Skin of body (tissue), 2 donors: Measurements from ENCODE around the gene ABCC9. TPM values are rescaled to one million over a fixed set of nuclear protein-coding genes. Genes with fewer than 3 reads are reported as not detected.
"Not testable (repeated sequence)": the region's sequence is repeated elsewhere in the genome, so short reads cannot be mapped to it uniquely, and the experiment has no call there.

Source experiments
- DNase-seq: peaks from one replicate; lab custom pipeline; 2025; lab: John Stamatoyannopoulos, UW
- total RNA-seq: library from RNA; depleted of rRNA; stranded (reverse); fragments of >200 nt; gene quantifications from one replicate; pipeline ENCODE4 v1.2.3, GENCODE V29; 2014

ABCC9 gene
- total RNA-seq, 1 donor from 2014 or later, result 46.3 TPM

GRCh38 chr12:21934173-21934572 lies 7.1 kb downstream of the ABCC9 start:
- DNase-seq, result no peak

GRCh38 chr12:21933656-21934055 lies 7.6 kb downstream of the ABCC9 start:
- DNase-seq, result no peak

DNA sequence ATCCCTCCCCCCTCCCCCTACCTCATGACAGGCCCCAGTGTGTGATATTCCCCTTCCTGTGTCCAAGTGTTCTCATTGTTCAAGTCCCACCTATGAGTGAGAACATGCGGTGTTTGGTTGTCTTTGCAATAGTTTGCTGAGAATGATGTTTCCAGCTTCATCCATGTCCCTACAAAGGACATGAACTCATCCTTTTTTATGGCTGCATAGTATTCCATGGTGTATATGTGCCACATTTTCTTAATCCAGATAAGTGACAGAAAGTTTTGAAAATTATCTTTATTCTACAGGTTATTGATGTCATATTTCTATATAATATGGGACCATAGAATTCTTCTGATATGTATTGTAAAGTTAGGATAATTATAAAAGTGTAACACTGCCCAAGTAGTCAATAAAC lies 11.3 kb downstream of the ABCC9 start:
- not testable (repeated sequence) for DNase-seq

DNA sequence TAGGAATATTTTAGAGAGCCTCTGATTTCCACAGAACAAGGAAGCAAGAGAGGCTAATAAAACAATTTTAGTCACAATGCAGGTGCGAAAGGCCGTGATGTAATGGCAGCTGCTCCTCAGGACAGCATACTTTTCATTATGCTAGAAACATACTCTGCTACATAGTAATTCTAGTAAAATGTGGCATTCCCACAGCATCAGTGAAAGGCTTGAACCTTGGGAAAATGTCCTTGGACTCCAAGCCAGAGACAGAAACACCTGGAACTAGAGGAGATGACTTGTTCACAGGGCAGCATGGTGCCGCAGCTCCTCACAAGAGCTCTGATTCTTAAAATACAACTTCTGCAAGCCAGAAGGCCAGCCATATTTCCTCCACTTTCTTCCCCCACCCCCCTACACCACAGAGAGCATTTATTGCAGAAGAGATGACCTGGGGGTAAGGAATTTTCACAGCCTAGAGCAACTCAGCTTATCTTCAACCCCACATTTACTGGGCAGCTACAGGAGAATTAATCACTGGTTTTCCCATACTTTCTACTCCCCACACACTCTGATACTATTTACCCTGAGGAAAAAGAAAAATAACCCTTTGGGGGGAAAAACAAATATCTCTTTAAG lies 15.8 kb downstream of the ABCC9 start:
- DNase-seq, result no peak

GRCh38 chr12:21921436-21921835 lies 19.8 kb downstream of the ABCC9 start:
- no peak for DNase-seq

GRCh38 chr12:21918456-21918855 lies 22.8 kb downstream of the ABCC9 start:
- no peak for DNase-seq

DNA sequence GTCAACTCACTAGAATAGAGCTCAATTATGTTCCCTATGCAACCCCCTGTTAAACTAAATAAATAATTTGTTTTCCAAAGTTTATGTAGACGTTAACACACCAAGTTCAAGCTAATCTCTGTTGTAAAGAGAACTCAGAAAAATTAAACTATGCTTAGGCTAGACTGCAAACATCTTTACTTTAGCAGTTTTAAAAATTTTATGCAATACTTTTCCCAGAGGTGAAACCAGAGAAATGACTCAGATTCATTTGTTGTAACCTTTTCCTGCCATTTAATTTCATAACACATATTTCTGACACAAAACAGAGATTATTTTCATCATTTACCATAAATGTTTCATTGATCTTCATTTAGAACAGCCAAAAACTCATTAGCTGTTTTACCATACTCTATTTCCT lies 27.4 kb downstream of the ABCC9 start:
- DNase-seq, result no peak

DNA sequence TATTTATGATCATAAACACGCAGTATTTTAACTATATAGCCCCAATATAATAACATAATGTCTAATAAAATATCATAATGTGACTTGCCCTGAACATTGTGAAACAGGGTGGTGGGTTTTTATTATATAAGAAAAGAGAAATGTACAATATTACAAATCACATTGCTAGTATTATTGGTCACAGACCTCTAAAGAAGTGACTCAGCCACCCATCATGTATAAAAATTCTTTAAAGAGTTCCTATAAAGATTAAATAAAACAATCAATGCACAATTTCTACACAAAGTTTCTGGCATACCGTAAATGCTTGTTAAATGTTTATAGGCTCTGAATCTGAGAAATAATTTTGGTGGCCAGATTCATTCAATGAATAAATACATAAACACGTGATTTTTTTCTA lies 28.9 kb downstream of the ABCC9 start:
- no peak for DNase-seq

GRCh38 chr12:21911832-21912231 lies 29.4 kb downstream of the ABCC9 start:
- DNase-seq, result no peak

GRCh38 chr12:21910657-21911056 lies 30.6 kb downstream of the ABCC9 start:
- no peak for DNase-seq

- DNase-seq, result no peak
Measured at GRCh38 chr12:21907948-21908837, 33.0 kb downstream of the ABCC9 start.

DNA sequence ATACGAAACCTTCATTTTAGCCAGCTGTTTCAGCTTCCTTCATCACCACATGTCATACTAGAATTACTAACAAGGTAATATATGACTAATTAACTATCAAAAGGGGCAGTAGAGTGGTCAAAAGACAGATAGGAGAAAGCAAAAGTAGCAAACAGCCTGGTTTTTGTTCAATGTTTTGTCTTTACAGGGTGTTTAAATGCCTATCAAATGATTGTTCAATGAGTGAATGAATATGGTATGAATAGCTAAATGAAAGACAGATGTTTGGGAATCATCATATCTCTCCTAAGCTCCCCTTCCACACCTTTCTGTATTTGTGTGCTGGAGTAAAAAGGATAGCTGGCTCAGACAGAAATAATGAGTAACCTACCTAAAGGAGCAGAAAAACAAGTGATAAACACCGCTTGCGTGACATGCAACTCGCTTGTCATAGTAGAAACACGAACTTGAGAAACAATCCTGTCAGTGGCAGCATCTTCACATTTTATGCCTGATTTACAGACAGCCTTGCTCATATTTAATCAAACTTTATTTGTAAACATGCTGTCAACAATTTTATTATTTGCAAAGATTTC lies 34.2 kb downstream of the ABCC9 start:
- peak; percentile 20 for DNase-seq

DNA sequence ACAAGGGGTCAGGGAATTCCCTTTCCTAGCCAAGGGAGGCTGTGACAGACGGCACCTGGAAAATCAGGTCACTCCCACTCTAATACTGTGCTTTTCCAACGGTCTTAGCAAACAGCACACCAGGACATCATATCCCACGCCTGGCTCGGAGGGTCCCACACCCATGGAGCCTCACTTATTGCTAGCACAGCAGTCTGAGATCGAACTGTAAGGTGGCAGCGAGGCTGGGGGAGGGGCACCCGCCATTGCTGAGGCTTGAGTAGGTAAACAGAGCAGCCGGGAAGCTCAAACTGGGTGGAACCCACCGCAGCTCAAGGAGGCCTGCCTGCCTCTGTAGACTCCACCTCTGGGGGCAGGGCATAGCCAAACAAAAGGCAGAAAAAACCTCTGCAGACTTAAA lies 41.7 kb downstream of the ABCC9 start:
- not testable (repeated sequence) for DNase-seq

DNA sequence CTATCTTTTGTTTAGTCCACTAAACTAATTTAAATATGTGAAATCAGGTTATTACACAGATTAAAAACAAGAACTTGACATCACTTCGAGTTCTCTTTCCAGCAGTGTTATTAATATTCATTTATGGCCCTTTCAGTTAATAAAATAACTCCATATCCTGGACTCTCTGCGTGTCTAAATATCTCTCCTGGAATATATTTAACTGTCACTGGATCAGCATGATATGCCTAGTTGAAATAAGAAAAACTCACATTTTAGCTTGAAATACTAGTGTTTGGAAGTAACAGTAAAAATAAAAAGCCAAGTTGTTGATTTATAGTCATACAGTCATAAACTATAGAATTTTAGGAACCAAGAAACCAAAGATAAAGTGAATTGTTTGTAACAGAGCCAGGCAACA lies 45.6 kb downstream of the ABCC9 start:
- DNase-seq, result peak; percentile 42

- DNase-seq, result peak; percentile 11
Measured at GRCh38 chr12:21894792-21895595, 46.2 kb downstream of the ABCC9 start.

DNA sequence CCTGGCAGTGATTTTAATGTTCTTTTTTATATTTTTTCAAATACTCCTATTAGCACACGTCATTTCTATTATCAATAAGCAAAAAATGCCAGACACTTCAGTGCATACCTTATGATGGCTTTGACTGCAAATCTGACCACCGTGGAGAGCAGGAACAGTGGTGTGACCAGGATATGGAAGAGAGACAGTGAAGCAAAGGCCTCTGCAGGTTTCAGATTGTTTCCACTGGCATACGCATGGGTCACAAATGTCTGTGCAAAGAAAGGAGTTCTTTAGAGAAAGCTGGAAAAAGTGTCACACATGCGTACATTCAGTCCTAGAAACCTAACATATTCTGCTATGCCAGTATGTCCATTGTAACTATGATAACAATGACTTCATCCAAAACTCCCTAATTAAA lies 47.3 kb downstream of the ABCC9 start:
- DNase-seq, result no peak

GRCh38 chr12:21892341-21892740 lies 48.9 kb downstream of the ABCC9 start:
- no peak for DNase-seq

GRCh38 chr12:21891751-21892217 lies 49.4 kb downstream of the ABCC9 start:
- DNase-seq, result no peak

DNA sequence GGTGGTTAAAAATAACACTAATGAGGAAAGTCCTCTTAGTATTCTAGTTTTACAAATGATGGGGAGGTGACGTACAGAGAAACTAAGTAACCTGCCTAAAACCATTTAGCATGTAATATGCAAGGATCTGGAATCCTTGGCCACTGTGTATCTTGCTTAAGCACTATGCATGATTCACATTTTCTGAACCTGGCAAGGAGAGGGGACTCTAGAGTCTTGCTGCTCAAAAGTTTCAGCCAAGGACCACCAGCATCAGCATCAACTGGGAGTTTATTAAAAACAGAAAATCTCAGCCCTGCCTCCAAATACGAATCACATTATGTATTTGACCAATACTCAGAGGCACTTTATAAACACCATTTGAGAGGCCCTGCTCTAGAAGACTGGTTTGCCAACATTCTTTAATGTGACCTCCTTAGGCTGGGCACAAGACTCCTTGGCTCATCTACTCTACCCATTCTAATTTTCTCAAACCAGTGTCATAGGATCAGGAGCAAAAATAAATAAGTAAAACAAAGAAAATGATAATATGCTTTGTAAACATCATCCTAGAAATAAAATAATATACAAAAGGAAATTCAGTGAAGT lies 52.9 kb downstream of the ABCC9 start:
- DNase-seq, result peak; percentile 49

- DNase-seq, result peak; percentile 84
Measured at GRCh38 chr12:21884936-21885335, 56.3 kb downstream of the ABCC9 start.

DNA sequence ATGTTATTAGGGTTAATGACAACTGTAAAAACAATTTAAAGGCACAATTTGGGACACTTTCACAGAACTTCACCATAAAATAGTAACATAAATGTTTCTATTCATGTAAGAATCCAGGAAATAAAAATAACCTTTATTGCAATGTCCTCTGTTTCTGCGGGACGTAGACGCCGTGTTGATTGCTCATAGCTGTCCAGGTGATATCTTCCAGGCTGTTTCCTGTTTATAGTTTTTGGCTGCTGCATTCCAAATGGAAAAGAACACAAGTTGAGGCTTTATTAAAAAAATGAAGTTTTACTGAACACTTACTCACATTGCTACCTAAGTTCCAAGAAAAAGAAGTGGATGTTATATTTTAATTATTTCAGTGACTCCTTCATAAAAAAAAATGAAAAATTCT lies 58.6 kb downstream of the ABCC9 start:
- DNase-seq, result no peak
